Astrocyte (in vitro differentiated cells and primary cell): ENCODE data around the gene PSMD12.

Experiments
- EZH2 ChIP-seq: IDR thresholded peaks from 2 replicates; pipeline ENCODE4 v1.6.1; 2012; ENCODE audit warnings: mild to moderate bottlenecking, low read length, inconsistent platforms; ENCODE audit not compliant: insufficient read depth
- TF ChIP-seq, protein P1 (sequence below): IDR thresholded peaks from 2 replicates; pipeline ENCODE4 v1.5.1; 2011; ENCODE audit warnings: low read depth, mild to moderate bottlenecking, inconsistent platforms, low read length, moderate library complexity; ENCODE audit not compliant: insufficient read depth

DNA sequence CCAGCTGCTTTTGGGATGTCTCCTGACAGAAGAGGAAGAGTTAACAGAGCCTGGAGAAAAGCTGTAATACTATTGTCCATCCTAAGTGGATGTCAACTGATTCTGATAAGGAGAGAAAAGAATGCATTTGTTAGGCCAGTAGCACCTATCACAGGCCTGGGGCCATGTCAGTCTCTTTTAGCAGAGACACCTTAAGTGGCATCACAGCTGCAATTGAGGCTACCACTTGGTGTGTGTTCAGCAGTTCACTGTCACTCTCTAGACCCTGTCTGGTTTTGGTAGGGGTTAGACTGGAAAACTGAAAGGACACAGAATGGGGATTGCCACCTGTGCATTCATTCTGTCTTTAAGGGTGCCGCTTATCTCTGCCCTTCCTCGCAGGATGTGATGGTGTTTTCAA, 42.0 kb downstream of the PSMD12 start:
- TF ChIP-seq EZH2 = no peak
- TF ChIP-seq, protein P1, sequence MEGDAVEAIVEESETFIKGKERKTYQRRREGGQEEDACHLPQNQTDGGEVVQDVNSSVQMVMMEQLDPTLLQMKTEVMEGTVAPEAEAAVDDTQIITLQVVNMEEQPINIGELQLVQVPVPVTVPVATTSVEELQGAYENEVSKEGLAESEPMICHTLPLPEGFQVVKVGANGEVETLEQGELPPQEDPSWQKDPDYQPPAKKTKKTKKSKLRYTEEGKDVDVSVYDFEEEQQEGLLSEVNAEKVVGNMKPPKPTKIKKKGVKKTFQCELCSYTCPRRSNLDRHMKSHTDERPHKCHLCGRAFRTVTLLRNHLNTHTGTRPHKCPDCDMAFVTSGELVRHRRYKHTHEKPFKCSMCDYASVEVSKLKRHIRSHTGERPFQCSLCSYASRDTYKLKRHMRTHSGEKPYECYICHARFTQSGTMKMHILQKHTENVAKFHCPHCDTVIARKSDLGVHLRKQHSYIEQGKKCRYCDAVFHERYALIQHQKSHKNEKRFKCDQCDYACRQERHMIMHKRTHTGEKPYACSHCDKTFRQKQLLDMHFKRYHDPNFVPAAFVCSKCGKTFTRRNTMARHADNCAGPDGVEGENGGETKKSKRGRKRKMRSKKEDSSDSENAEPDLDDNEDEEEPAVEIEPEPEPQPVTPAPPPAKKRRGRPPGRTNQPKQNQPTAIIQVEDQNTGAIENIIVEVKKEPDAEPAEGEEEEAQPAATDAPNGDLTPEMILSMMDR = no peak
